Ovary (tissue), 9 donors: ENCODE results near the gene ATXN10. TPM values are rescaled to one million over a fixed set of nuclear protein-coding genes. Genes with fewer than 3 reads are reported as not detected.

Experiments used
- DNase-seq, 5 donors: peaks; one replicate each; pipeline ENCODE4 v3.0.0-alpha.2; 2019 to 2020
- H3K27ac ChIP-seq, 2 donors: fragments of 200-600 bp; one replicate each; pipeline versions ENCODE4 v1.5.1 to v1.8.0; 2019 to 2022
- H3K27me3 ChIP-seq: fragments of 200-600 bp; one replicate; pipeline ENCODE4 v1.8.0; 2022
- H3K36me3 ChIP-seq: fragments of 200-600 bp; sonication (generic); one replicate; pipeline ENCODE4 v1.5.1; 2019
- H3K4me1 ChIP-seq: one replicate; pipeline ENCODE4 v1.8.1; 2013; ENCODE audit warnings: mild to moderate bottlenecking, moderate library complexity; ENCODE audit not compliant: insufficient read depth
- H3K4me3 ChIP-seq: fragments of 200-600 bp; sonication (generic); one replicate; pipeline ENCODE4 v1.5.1; 2017
- H3K9me3 ChIP-seq, 2 donors: fragments of 200-600 bp in 1 of 2; sonication (generic) in 1 of 2; one replicate each; pipeline versions ENCODE4 v1.5.1 to v1.8.1; 2013 to 2019; ENCODE audit warnings: mild to moderate bottlenecking in 1 of 2, moderate library complexity in 1 of 2
- EP300 ChIP-seq: sonication (generic); formaldehyde crosslinking; IDR thresholded peaks from one replicate; pipeline ENCODE4 v1.6.1; 2017; ENCODE audit warnings: antibody characterized with exemption
- POLR2A ChIP-seq: fragments of 450-650 bp; IDR thresholded peaks from one replicate; pipeline ENCODE4 v1.6.1; 2017; ENCODE audit warnings: antibody characterized with exemption, mild to moderate bottlenecking, moderate library complexity
- WGBS, 3 donors: extraction: QIAGEN DNeasy Blood & Tissue Kit in 1 of 3; methylation state at CpG; one replicate each; pipeline versions ENCODE4 v1.1.5 to v1.1.7; 2013 to 2017; 5-methylcytosine and 5-hydroxymethylcytosine counted together
- intact Hi-C, 4 donors: fragments of 100-400 bp; cut with DNase I; formaldehyde crosslinking; loops; one replicate each; pipeline versions ENCODE4 v1.11.0 to v1.15.1; 2022 to 2023
- polyA plus RNA-seq, 2 donors: library from polyadenylated mRNA; stranded (reverse); fragments of 200-250 nt in 1 of 2; fragments of 350-450 nt in 1 of 2; fragmentation: Illumina TruSeq in 1 of 2; extraction: RNeasy Lipid Tissue Mini Kit (QIAGEN cat#74804) in 1 of 2; gene quantifications; one replicate each; pipeline ENCODE4 v1.2.3, GENCODE V29; 2013 to 2014
- total RNA-seq, 7 donors: library from RNA; depleted of rRNA in 2 of 7; stranded (reverse); fragments of >200 nt in 2 of 7; fragmentation: NEBNext Ultra II Directional in 3 of 7; extraction: Animal tissue kit (Norgen Biotek cat#: 25700) in 3 of 7; gene quantifications; one replicate each; pipeline versions ENCODE4 v1.1.0 to v1.2.4, GENCODE V29; 2016 to 2023
- TF ChIP-seq, protein P1 (sequence below), 3 donors: fragments of 450-650 bp in 2 of 3; fragments of 200-600 bp in 1 of 3; IDR thresholded peaks; one replicate each; pipeline versions ENCODE4 v1.5.1 to v1.8.0; 2016 to 2022; ENCODE audit warnings: antibody characterized with exemption in 3 of 3, mild to moderate bottlenecking in 1 of 3
- donor health status: DM: no; HTN: no; CAD: no; lungs with moderate emphysema.
- donor health status: DM: no; HTN: no; CAD: no.
- donor health status: Bipolar disorder and iron deficiency.
- donor health status: DM: yes; HTN: yes; CAD: no.
- donor health status: DM: no; HTN: no; CAD: no.
- donor health status: DM: yes; HTN: yes; CAD: no.

Gene ATXN10
- total and polyA plus RNA-seq, 9 donors, result 77.4 to 241 (median 175) TPM

- peaks cover 2% of the 10 kb centered on the region for H3K4me1 ChIP-seq
- H3K27me3 ChIP-seq, result no peaks in the 10 kb centered on the region
- 47 to 64% (median 60%) methylated on average over 22 of the region's 22 CpGs for WGBS, 3 donors
- no peaks in the 10 kb centered on the region for H3K36me3 ChIP-seq
- H3K9me3 ChIP-seq, result no peaks in the 10 kb centered on the region
- DNase-seq, result peak in 1 of 5 donors; percentile 12
- TF ChIP-seq POLR2A, result no peak
- TF ChIP-seq, protein P1, sequence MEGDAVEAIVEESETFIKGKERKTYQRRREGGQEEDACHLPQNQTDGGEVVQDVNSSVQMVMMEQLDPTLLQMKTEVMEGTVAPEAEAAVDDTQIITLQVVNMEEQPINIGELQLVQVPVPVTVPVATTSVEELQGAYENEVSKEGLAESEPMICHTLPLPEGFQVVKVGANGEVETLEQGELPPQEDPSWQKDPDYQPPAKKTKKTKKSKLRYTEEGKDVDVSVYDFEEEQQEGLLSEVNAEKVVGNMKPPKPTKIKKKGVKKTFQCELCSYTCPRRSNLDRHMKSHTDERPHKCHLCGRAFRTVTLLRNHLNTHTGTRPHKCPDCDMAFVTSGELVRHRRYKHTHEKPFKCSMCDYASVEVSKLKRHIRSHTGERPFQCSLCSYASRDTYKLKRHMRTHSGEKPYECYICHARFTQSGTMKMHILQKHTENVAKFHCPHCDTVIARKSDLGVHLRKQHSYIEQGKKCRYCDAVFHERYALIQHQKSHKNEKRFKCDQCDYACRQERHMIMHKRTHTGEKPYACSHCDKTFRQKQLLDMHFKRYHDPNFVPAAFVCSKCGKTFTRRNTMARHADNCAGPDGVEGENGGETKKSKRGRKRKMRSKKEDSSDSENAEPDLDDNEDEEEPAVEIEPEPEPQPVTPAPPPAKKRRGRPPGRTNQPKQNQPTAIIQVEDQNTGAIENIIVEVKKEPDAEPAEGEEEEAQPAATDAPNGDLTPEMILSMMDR (IDR thresholded peaks at IDR 0.05), result no peak
- TF ChIP-seq EP300, result no peak
- no peak overlapping the region for H3K27ac ChIP-seq
- intact Hi-C loops, result no loop called here
- no peak overlapping the region for H3K4me3 ChIP-seq
Measured at GRCh38 chr22:45627489-45628233, 44.0 kb upstream of the ATXN10 start.

DNA sequence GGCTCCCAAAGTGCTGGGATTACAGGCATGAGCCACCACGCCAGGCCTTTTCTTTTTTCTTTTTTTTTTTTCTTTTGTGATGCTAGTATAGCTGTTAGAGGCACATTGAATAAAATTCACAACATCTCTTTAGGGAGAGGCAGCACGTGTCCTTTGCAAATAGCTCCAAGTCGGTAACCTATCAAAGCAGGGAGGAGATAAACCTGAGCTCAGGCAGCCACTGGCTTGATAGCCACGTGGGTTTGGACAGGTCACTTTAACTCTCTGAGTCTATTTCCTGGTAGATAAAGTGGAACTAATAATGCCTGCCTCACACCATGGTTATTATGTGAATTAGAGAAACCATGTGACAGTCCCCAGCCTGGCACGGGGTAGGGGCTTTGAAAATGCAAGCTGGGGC lies 43.1 kb upstream of the ATXN10 start:
- DNase-seq, result no peak
- no peak overlapping the region for H3K27ac ChIP-seq
- H3K27me3 ChIP-seq, result no peaks in the 10 kb centered on the region
- H3K4me1 ChIP-seq, result peaks cover 2% of the 10 kb centered on the region
- no peak overlapping the region for H3K4me3 ChIP-seq
- H3K9me3 ChIP-seq, result no peaks in the 10 kb centered on the region
- TF ChIP-seq, protein P1 (IDR thresholded peaks at IDR 0.05), result no peak
- TF ChIP-seq EP300 (no peak), POLR2A (no peak)
- WGBS, 3 donors, result 57 to 65% (median 61%) methylated on average over 5 of the region's 5 CpGs
- no peaks in the 10 kb centered on the region for H3K36me3 ChIP-seq
- intact Hi-C loops, result no loop called here

DNA sequence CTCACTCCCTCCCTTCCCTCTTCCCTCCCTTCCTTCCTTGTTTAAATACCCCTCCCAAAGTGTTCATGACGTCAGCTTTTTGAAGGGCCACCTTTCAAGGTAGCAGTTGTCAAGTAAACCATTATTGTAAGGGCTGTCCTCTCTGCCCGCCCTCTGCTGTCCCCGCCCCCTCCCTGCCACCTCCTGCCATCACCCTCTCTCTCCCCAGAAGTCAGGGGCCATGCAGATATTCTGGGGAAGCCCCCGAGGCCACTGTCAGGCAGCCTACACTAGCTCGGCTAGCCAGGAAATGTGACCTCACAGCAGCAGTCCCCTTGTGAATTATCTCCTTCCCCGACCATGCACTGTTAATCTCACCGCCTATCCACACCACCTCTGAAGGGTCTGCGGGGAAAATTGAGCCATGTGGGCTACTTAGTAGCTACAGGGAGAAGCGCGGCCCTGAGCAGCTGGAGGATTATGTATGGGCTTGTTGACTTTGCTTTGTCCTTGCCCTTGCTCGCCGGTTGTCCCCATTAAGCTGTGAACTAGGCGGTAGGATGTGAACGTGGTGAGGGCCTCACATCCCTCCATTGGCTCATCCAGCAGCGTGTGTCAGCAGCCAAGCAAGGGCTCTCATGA lies 42.1 kb upstream of the ATXN10 start:
- Histone ChIP-seq H3K36me3 (no peaks in the 10 kb centered on the region), H3K4me1 (peaks cover 2% of the 10 kb centered on the region), H3K4me3 (no peak overlapping the region), H3K27ac (no peak overlapping the region), H3K9me3 (no peaks in the 10 kb centered on the region), H3K27me3 (no peaks in the 10 kb centered on the region)
- 76% methylated on average over 15 of the region's 15 CpGs for WGBS, 3 donors
- no peak for DNase-seq
- TF ChIP-seq POLR2A (no peak), EP300 (no peak)
- TF ChIP-seq, protein P1 (IDR thresholded peaks at IDR 0.05), result no peak
- intact Hi-C loops, result loop anchor here in 1 of 4 donors (10.0 kb wide), 1 partner anchor 55 kb away; no protein-coding TSS in a partner anchor

DNA sequence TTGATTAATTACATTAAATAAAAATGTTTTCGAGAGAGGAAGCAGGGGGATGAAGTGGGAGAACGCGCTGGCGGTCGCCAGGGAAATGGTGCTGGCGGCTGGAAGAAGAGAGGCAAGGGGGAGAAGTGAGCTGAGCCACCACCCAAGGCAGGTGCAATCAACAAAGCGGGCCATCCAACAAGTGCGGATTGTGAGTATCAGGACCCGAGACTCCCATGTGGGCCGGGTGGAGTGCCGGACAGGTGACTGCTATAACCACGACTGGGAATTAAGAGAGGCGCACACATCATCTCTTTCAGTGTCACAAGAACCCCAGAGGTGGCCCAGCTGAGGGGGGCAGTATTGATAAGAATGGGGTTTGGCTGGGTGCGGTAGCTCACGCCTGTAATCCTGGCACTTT lies 41.2 kb upstream of the ATXN10 start:
- intact Hi-C loops, result loop anchor here in 1 of 4 donors (10.0 kb wide), 1 partner anchor 56 kb away; no protein-coding TSS in a partner anchor
- Histone ChIP-seq H3K27ac (no peak overlapping the region), H3K4me1 (peaks cover 2% of the 10 kb centered on the region), H3K36me3 (no peaks in the 10 kb centered on the region), H3K4me3 (no peak overlapping the region), H3K9me3 (no peaks in the 10 kb centered on the region), H3K27me3 (no peaks in the 10 kb centered on the region)
- no peak for DNase-seq
- TF ChIP-seq EP300 (no peak), POLR2A (no peak)
- TF ChIP-seq, protein P1 (IDR thresholded peaks at IDR 0.05), result no peak
- 91 to 96% (median 95%) methylated on average over 15 of the region's 15 CpGs for WGBS, 3 donors
